Upper lobe of left lung (tissue), 6 donors: ENCODE results near the gene CHMP4A. TPM values are rescaled to one million over a fixed set of nuclear protein-coding genes. Genes with fewer than 3 reads are reported as not detected.

ENCODE experiments used
- ATAC-seq, 2 donors: fragments of 200-7000 bp; cut with Tn5 transposase; one replicate each; pipeline ENCODE4 v1.9.1; 2022; ENCODE audit warnings: mild to moderate bottlenecking in 2 of 2, moderate library complexity in 2 of 2; ENCODE audit not compliant: low FRiP score in 2 of 2
- DNase-seq, 2 donors: peaks; one replicate each; pipeline ENCODE4 v3.0.0-alpha.2; 2019 to 2020
- H3K27ac ChIP-seq, 4 donors: fragments of 200-600 bp; sonication (generic); one replicate each; pipeline ENCODE4 v1.5.1; 2016 to 2019
- H3K27me3 ChIP-seq, 4 donors: fragments of 200-600 bp; sonication (generic); one replicate each; pipeline ENCODE4 v1.5.1; 2017 to 2019
- H3K36me3 ChIP-seq, 4 donors: fragments of 200-600 bp; sonication (generic); one replicate each; pipeline ENCODE4 v1.5.1; 2016 to 2019
- H3K4me1 ChIP-seq, 4 donors: fragments of 200-600 bp; sonication (generic); one replicate each; pipeline ENCODE4 v1.5.1; 2018 to 2019
- H3K4me3 ChIP-seq, 4 donors: fragments of 200-600 bp; sonication (generic); one replicate each; pipeline ENCODE4 v1.5.1; 2017 to 2019; ENCODE audit warnings: mild to moderate bottlenecking in 2 of 4, moderate library complexity in 1 of 4
- H3K9me3 ChIP-seq, 4 donors: fragments of 200-600 bp; sonication (generic); one replicate each; pipeline ENCODE4 v1.5.1; 2018 to 2019
- EP300 ChIP-seq, 4 donors: sonication (generic); formaldehyde crosslinking; IDR thresholded peaks; one replicate each; pipeline ENCODE4 v1.5.1; 2017; ENCODE audit warnings: antibody characterized with exemption in 4 of 4, control low read depth in 2 of 4
- POLR2A ChIP-seq, 4 donors: fragments of 450-650 bp; IDR thresholded peaks; one replicate each; pipeline ENCODE4 v1.5.1; 2016 to 2017; ENCODE audit warnings: antibody characterized with exemption in 4 of 4, mild to moderate bottlenecking in 2 of 4
- POLR2AphosphoS5 ChIP-seq, 2 donors: sonication (generic); formaldehyde crosslinking; IDR thresholded peaks; one replicate each; pipeline ENCODE4 v1.5.1; 2017; ENCODE audit warnings: antibody characterized with exemption in 2 of 2
- whole genome bisulfite sequencing, 2 donors: methylation state at CpG; one replicate each; pipeline ENCODE4 v1.1.5; 2017 to 2018; 5-methylcytosine and 5-hydroxymethylcytosine counted together
- total RNA-seq, 6 donors: library from RNA; depleted of rRNA in 4 of 6; stranded (reverse); fragments of >200 nt in 4 of 6; gene quantifications; one replicate each; pipeline versions ENCODE4 v1.1.0 to v1.2.1, GENCODE V29; 2016 to 2021
- TF ChIP-seq, protein P1 (sequence below), 6 experiments: fragments of 450-650 bp in 4 of 6; fragments of 200-600 bp in 2 of 6; sonication (generic) in 2 of 6; IDR thresholded peaks; one replicate each; pipeline ENCODE4 v1.5.1; 2016 to 2019; ENCODE audit warnings: antibody characterized with exemption in 6 of 6
- donor health status: DM: no; HTN: no; CAD: no; lungs with moderate emphysema.
- donor health status: DM: no; HTN: yes; CAD: no; lungs with severe emphysema.

The CHMP4A gene
- total RNA-seq, 6 donors from 2014 or later: 39.9 to 112 (median 61.5) TPM

DNA sequence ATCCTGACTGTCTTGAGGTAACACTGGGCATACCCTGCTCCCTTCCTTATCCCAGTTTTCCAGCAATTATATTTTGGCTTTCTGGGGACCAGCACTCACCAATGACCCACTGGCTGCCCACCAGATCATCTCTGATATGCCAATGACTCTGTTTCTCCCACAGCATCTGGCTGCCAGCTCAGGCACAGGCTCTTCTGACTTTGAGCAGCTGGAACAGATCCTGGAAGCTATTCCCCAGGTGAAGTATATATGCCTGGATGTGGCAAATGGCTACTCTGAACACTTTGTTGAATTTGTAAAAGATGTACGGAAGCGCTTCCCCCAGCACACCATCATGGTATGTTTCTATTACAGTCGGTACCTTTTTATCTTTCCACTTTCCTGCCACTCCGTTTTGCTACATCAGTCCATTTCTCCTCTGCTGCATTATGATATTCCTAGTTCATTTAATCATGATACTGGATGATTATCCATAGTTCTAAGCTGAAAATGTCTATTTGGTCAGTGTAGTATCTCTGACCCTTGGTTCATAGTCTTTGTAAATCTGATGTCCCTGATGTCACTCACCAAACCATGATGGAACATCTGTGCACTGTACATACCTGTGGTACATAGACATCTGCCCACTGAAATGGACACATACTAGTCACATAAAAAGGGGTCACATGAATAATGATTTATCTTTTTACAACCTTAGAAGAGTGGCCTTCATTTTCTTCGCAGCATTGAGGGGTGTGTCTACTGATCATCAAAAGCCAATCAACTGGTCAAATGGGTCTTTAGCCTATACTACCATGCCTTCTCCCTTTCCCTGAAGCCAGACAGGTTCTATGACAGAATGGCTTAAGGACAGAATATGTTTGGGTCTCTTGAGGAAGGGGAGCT is 22.8 kb upstream of the CHMP4A start:
- H3K27ac ChIP-seq: no peak overlapping the region
- no peaks in the 10 kb centered on the region for H3K9me3 ChIP-seq
- ATAC-seq: no peak
- DNase-seq: no peak
- H3K4me3 ChIP-seq: no peak overlapping the region
- H3K4me1 ChIP-seq: peaks cover 44 to 60% (median 46%) of the 10 kb centered on the region in 4 donors
- TF ChIP-seq POLR2A (IDR thresholded peaks at IDR 0.05): no peak
- TF ChIP-seq EP300 (IDR thresholded peaks at IDR 0.05): no peak
- TF ChIP-seq, protein P1, sequence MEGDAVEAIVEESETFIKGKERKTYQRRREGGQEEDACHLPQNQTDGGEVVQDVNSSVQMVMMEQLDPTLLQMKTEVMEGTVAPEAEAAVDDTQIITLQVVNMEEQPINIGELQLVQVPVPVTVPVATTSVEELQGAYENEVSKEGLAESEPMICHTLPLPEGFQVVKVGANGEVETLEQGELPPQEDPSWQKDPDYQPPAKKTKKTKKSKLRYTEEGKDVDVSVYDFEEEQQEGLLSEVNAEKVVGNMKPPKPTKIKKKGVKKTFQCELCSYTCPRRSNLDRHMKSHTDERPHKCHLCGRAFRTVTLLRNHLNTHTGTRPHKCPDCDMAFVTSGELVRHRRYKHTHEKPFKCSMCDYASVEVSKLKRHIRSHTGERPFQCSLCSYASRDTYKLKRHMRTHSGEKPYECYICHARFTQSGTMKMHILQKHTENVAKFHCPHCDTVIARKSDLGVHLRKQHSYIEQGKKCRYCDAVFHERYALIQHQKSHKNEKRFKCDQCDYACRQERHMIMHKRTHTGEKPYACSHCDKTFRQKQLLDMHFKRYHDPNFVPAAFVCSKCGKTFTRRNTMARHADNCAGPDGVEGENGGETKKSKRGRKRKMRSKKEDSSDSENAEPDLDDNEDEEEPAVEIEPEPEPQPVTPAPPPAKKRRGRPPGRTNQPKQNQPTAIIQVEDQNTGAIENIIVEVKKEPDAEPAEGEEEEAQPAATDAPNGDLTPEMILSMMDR (IDR thresholded peaks at IDR 0.05): no peak
- no peak for TF ChIP-seq POLR2AphosphoS5 (IDR thresholded peaks at IDR 0.05)
- H3K36me3 ChIP-seq: peaks cover 16 to 62% (median 54%) of the 10 kb centered on the region in 4 donors
- WGBS, 2 donors: 90 to 92% methylated on average over 5 of the region's 5 CpGs
- H3K27me3 ChIP-seq: no peaks in the 10 kb centered on the region

DNA sequence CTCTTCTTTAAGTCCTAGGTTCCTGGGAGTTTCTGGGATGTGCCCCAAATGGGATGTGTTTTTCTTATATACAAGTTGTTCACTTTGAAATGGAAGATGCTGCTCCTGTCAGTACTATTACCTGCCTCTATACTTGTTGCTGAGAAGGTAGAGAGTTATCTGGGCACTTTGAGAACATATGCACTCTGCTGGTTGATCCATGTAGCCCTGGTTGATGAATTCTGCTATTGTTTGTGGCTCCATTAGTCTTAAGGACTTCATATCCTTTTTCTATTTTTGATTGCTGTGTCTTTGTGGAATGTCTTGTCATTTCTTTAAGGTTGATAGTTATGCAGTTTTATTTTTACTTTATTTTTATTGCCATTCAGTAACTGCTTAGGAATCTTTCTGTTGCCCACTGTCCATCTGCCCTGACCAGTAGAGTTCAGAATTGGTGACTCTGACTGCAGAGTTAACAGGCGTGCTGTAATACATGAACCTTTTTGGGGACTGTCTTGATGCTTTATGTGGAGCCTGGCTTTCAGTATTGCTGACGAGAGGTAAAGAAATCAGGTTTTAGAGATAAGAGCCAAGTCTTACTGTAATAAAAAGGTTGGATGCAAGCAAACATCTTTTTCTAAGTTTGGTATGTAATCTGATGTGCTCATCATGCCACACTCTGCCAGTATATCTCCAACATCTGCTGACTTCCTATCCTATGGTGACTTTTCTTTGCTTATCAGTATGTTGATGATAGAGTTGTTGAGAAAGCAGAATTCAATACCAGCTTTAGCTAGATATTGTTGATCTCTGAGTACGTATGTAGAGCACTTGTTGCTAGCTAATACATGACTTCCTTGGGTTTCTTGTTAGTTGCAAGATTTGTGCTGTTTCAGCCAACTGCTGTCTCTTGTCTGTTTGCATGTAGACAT is 21.1 kb upstream of the CHMP4A start:
- TF ChIP-seq EP300 (IDR thresholded peaks at IDR 0.05): no peak
- TF ChIP-seq POLR2A (IDR thresholded peaks at IDR 0.05): no peak
- TF ChIP-seq POLR2AphosphoS5 (IDR thresholded peaks at IDR 0.05): no peak
- TF ChIP-seq, protein P1 (IDR thresholded peaks at IDR 0.05): no peak

DNA sequence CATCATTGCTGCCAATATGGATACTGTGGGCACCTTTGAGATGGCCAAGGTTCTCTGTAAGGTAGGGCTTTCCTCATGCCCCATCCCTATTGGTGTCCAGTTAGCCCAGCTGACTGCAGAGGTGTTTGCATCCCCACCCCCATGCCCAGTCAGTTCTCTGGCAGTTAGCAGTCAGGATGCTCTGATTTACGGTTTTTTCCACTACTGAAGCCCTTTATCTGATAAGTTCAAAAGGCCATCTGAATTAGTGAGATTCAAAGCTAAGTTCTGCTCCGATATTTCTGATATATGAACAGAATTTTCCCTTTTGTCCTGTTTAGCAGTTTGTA is 20.2 kb upstream of the CHMP4A start:
- H3K27me3 ChIP-seq: no peaks in the 10 kb centered on the region
- peak overlapping the region; percentile 71 to 90 (median 79) for H3K4me3 ChIP-seq
- DNase-seq: no peak
- no peak for ATAC-seq
- peaks cover 15 to 40% (median 31%) of the 10 kb centered on the region in 4 donors for H3K36me3 ChIP-seq
- H3K4me1 ChIP-seq: peaks cover 23 to 52% (median 29%) of the 10 kb centered on the region in 4 donors
- 65 to 74% methylated on average over 2 of the region's 2 CpGs for WGBS, 2 donors
- TF ChIP-seq POLR2AphosphoS5 (IDR thresholded peaks at IDR 0.05) (no peak), EP300 (IDR thresholded peaks at IDR 0.05) (no peak), POLR2A (IDR thresholded peaks at IDR 0.05) (no peak)
- TF ChIP-seq, protein P1 (IDR thresholded peaks at IDR 0.05): no peak
- H3K27ac ChIP-seq: peak overlapping the region; percentile 88 to 92 (median 91)
- H3K9me3 ChIP-seq: no peaks in the 10 kb centered on the region

More for the DNA sequence above, 21.1 kb upstream of the CHMP4A start:
- Histone ChIP-seq H3K9me3 (no peaks in the 10 kb centered on the region), H3K36me3 (peaks cover 16 to 45% (median 38%) of the 10 kb centered on the region in 4 donors), H3K27ac (peak overlapping the region in 2 of 4 donors; percentile 88 to 91), H3K27me3 (no peaks in the 10 kb centered on the region), H3K4me1 (peaks cover 31 to 55% (median 34%) of the 10 kb centered on the region in 4 donors), H3K4me3 (no peak overlapping the region)
- DNase-seq (no peak), ATAC-seq (no peak)
- 90 to 92% methylated on average over 3 of the region's 3 CpGs for WGBS, 2 donors

DNA sequence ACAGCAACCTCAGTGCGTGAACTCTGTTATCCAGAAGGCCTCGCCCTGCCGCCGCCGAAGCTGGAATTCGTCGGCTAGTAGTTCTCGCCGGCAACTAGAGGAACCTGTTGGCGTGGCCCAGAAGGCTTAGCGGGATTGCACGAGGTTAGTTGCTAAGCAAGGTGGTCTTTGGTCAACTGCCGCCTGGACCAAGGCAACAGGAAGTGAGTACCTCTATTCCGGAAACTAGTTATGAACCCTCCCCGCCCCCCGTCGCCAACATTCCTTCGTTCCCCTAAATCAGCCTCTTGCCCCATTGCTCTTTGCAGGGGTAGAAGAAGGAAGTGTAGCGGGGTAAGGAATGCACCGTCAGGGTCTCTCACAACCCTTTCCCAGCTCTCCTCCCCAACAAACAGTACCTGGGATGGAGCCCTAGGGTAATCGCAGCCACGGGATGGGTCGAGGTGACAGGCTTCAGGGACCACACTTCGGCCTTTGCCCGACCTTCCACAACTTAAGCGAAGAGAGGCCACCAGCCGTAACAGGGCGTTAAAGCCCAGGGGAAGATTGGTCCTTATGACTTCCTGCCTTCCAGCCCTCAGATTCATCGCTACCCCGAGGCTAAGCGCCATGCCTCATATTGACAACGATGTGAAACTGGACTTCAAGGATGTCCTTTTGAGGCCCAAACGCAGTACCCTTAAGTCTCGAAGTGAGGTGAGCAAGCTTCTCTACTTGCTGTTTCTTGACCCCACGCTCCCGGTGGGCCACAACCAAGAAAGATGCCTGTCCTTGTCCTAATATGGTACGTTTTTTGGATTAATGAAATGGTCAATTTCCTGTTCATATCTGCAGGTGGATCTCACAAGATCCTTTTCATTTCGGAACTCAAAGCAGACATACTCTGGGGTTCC is 19.6 kb upstream of the CHMP4A start, which contains the start of gene GMPR2:
Gene GMPR2, plus strand, starts transcription at position 285 of the 893 bp plus-strand sequence. Its CDS starts 325 bp downstream, at position 610.
- TF ChIP-seq EP300 (IDR thresholded peaks at IDR 0.05) (peak in 1 of 4 donors; percentile 11), POLR2AphosphoS5 (IDR thresholded peaks at IDR 0.05) (peak in 1 of 2 donors; percentile 56), POLR2A (IDR thresholded peaks at IDR 0.05) (peak in 1 of 4 donors; percentile 56)
- TF ChIP-seq, protein P1 (IDR thresholded peaks at IDR 0.05): peak in 1 of 6 experiments; percentile 0
- ATAC-seq (peak; percentile 76 to 85), DNase-seq (peak; percentile 75 to 90)
- Histone ChIP-seq H3K27ac (peak within 1 kb of the TSS; percentile 88 to 92 (median 91)), H3K27me3 (no peaks in the 10 kb centered on the region), H3K9me3 (no peaks in the 10 kb centered on the region), H3K4me1 (peaks cover 22 to 49% (median 29%) of the 10 kb centered on the region in 4 donors), H3K4me3 (peak within 1 kb of the TSS; percentile 71 to 90 (median 79)), H3K36me3 (peaks cover 9 to 40% (median 26%) of the 10 kb centered on the region in 4 donors)
- 5 to 6% methylated on average over 31 to 38 of the region's 38 CpGs for WGBS, 2 donors
